Lower leg skin (tissue), 4 donors: ENCODE results near the gene OR52N4. TPM values are rescaled to one million over a fixed set of nuclear protein-coding genes. Genes with fewer than 3 reads are reported as not detected.

Source experiments
- DNase-seq, 2 donors: peaks; one replicate each; pipeline ENCODE4 v3.0.0-alpha.2; 2019; ENCODE audit warnings: low spot score in 2 of 2
- H3K4me3 ChIP-seq: fragments of 200-600 bp; sonication (generic); 2 replicates; pipeline ENCODE4 v1.5.1; 2017; ENCODE audit warnings: mild to moderate bottlenecking, low read depth; ENCODE audit not compliant: poor library complexity, severe bottlenecking
- POLR2A ChIP-seq, 2 donors: fragments of 450-650 bp; IDR thresholded peaks; one replicate each; pipeline ENCODE4 v1.6.1; 2016 to 2017; ENCODE audit warnings: antibody characterized with exemption in 2 of 2, mild to moderate bottlenecking in 1 of 2, moderate library complexity in 1 of 2
- WGBS, 2 donors: methylation state at CpG; one replicate each; pipeline ENCODE4 v1.1.5; 2018; 5-methylcytosine and 5-hydroxymethylcytosine counted together
- intact Hi-C: fragments of 100-400 bp; cut with DNase I; formaldehyde crosslinking; loops from one replicate; pipeline ENCODE4 v1.15.0; 2023; ENCODE audit warnings: low total_unique reads
- total RNA-seq, 4 donors: library from RNA; depleted of rRNA; stranded (reverse); fragments of >200 nt; gene quantifications; one replicate each; pipeline ENCODE4 v1.1.0, GENCODE V29; 2016
- TF ChIP-seq, protein P1 (sequence below), 3 donors: fragments of 450-650 bp; IDR thresholded peaks; one replicate each; pipeline ENCODE4 v1.5.1; 2016; ENCODE audit warnings: antibody characterized with exemption in 3 of 3, mild to moderate bottlenecking in 3 of 3, moderate library complexity in 2 of 3

Gene OR52N4
- total RNA-seq, 4 donors from 2014 or later = not detected

DNA sequence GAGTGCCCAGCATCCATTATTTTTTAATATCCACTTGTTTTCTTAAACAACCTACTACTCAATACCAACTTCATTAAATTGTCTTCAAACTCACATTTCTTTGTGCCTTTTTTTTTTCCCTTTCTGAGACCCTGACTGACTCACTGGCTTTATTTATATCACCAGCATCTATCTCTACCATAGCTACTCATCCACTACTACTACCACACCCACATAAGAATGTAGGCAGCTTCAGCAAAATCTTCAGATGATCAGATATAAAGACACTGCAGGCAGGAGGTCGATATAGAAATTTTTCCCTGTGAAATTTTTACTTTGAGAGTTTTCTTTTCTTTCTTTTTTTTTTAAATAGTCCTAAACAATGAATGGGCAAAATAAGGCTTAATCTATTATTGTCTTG, 15.6 kb upstream of the OR52N4 start:
- intact Hi-C loops = no loop called here
- DNase-seq = no peak
- 50 to 59% methylated on average over 1 of the region's 1 CpG for WGBS, 2 donors
- TF ChIP-seq, protein P1, sequence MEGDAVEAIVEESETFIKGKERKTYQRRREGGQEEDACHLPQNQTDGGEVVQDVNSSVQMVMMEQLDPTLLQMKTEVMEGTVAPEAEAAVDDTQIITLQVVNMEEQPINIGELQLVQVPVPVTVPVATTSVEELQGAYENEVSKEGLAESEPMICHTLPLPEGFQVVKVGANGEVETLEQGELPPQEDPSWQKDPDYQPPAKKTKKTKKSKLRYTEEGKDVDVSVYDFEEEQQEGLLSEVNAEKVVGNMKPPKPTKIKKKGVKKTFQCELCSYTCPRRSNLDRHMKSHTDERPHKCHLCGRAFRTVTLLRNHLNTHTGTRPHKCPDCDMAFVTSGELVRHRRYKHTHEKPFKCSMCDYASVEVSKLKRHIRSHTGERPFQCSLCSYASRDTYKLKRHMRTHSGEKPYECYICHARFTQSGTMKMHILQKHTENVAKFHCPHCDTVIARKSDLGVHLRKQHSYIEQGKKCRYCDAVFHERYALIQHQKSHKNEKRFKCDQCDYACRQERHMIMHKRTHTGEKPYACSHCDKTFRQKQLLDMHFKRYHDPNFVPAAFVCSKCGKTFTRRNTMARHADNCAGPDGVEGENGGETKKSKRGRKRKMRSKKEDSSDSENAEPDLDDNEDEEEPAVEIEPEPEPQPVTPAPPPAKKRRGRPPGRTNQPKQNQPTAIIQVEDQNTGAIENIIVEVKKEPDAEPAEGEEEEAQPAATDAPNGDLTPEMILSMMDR (IDR thresholded peaks at IDR 0.05) = no peak
- TF ChIP-seq POLR2A (IDR thresholded peaks at IDR 0.05) = no peak
- H3K4me3 ChIP-seq = no peak overlapping the region

DNA sequence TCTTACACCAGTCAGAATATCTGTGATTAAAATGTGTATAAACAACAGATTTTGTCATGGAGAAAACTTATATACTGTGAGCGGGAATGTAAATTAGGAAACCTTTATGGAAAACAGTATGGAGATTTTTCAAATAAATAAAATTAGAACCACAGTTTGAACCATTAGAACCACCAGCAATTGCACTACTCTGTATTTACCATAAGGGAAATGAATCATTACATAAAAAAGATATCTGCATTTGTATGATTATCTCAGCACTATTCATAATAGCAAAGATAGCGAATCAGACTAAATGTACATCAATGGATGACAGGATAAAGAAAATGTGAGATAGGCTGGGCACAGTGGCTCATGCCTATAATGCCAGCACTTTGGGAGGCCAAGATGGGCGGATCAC, 7.4 kb upstream of the OR52N4 start:
- no peak overlapping the region for H3K4me3 ChIP-seq
- 71 to 99% methylated on average over 2 to 3 of the region's 3 CpGs for WGBS, 2 donors
- no peak for DNase-seq
- intact Hi-C loops = no loop called here
- TF ChIP-seq POLR2A (IDR thresholded peaks at IDR 0.05) = no peak
- TF ChIP-seq, protein P1 (IDR thresholded peaks at IDR 0.05) = no peak

DNA sequence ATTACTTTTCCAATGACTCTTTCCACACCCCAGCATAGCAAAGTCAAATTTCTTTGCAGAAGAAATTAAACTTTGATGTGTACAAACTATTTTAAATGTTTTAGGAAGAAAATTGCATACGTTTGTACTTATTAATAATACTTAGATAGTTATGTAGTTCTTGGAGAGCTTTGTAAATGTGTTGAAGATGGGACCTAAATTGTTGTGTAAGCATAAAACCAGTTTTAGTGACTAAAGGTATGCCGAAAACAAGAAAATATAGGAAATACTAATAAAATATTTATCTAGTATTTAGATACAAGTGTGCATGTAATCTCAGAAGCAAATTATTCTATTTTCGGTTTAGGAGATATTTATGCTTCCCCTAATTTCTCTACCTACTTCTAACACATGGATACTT, 4.2 kb upstream of the OR52N4 start:
- WGBS, 2 donors = 77 to 82% methylated on average over 3 of the region's 3 CpGs
- intact Hi-C loops = no loop called here
- no peak for DNase-seq
- no peak overlapping the region for H3K4me3 ChIP-seq
- TF ChIP-seq, protein P1 (IDR thresholded peaks at IDR 0.05) = no peak
- TF ChIP-seq POLR2A (IDR thresholded peaks at IDR 0.05) = no peak

DNA sequence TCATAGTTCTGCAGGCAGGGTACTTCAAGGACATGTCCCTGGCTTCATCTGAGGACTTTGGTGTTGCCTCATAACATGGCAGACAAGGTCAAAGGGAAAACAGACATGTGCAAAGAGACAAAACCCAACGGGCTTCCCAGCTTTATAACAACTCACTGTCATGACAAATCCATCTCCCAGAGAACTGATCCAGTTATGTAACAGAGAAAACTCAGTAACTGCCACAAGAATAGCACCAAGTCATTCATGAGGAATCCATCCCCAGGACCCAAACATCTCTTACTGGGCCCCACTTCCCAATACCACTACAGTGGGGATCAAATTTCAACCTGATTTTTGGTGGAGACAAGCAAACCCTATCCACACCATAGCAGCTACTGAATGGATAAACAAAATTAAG, 13.0 kb downstream of the OR52N4 start:
- H3K4me3 ChIP-seq = no peak overlapping the region
- no peak for DNase-seq
- no peak for TF ChIP-seq POLR2A (IDR thresholded peaks at IDR 0.05)
- TF ChIP-seq, protein P1 (IDR thresholded peaks at IDR 0.05) = no peak
- WGBS, 2 donors = 46 to 55% methylated on average over 1 of the region's 1 CpG
- intact Hi-C loops = no loop called here

DNA sequence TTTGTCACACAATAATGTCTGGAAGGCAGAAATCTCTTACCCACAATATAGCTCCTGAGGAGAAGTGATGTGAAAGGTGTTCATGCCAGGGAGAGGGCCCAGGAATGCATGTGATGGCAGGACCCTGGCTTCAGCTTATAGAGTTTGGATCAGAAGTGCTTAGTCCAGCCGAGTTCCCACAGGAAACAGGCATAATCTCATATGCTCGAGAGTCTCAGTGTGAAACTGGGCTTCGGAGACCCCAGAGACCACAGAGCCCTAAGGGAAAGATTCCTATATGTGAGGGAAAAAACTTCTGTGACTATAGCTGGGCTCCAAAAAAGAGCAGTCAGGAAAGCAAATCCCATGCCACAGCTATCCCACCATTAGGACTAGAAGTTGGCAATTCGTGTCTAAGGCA, 29.2 kb downstream of the OR52N4 start, which contains the start of gene OR52N5:
Gene OR52N5 (minus strand): TSS at position 101 of the 400 bp plus-strand sequence. CDS start 4,721 bp downstream, outside the sequence.
- H3K4me3 ChIP-seq = no peak within 1 kb of the TSS
- DNase-seq = no peak
- TF ChIP-seq POLR2A (IDR thresholded peaks at IDR 0.05) = no peak
- intact Hi-C loops = no loop called here
- WGBS, 2 donors = 30 to 44% methylated on average over 3 to 4 of the region's 4 CpGs

DNA sequence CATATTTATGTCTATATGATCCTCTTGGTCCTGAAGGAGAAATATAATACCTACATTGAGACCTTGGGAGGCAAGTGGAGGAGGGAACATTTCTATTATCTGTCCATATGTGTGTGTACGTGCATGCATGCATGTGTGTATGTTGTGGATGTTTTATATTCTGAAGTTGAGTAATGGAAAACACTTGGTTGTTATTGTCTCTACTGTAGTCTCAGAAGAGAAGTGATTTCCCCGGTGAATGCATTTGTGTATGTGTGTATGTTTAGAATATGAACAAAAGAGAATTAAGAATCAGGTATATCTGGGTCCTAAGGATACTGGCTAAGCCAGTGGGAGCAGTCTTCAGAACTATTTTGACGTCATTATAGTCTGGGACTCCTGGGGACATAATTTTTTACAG, 37.1 kb downstream of the OR52N4 start, which contains the start of gene OR52N1:
Gene OR52N1 (minus strand): TSS at position 101 of the 400 bp plus-strand sequence. CDS start 2,449 bp downstream, outside the sequence.
- intact Hi-C loops = no loop called here
- TF ChIP-seq, protein P1 (IDR thresholded peaks at IDR 0.05) = no peak
- no peak for TF ChIP-seq POLR2A (IDR thresholded peaks at IDR 0.05)
- no peak for DNase-seq
- H3K4me3 ChIP-seq = no peak within 1 kb of the TSS
- 57 to 64% methylated on average over 3 of the region's 3 CpGs for WGBS, 2 donors
